K562 (cell line): ENCODE data around the gene C15orf62. TPM values are rescaled to one million over a fixed set of nuclear protein-coding genes. Genes with fewer than 3 reads are reported as not detected.

Source experiments
- ATAC-seq: fragments of 200-7000 bp; cut with Tn5 transposase; 3 replicates; pipeline ENCODE4 v1.9.1; 2020; ENCODE audit warnings: moderate library complexity
- BruUV-seq: library from RNA; stranded (reverse); fragments of 400-500 nt; replicated peaks from 2 replicates; lab custom pipeline; 2021; lab: Mats Ljungman, UMichigan
- CTCF ChIA-PET: fragments of 300-600 bp; formaldehyde crosslinking; extraction: SDS; loops from one replicate; lab custom pipeline; 2021; ENCODE audit warnings: low intra/inter-chr PET ratio; lab: Yijun Ruan, JAX
- POLR2A ChIA-PET: fragments of 300-600, 350-650 bp; sonication (Branson Sonifier 250); formaldehyde crosslinking; extraction: SDS; loops from one replicate; lab custom pipeline; 2021; ENCODE audit warnings: antibody characterized with exemption, inconsistent platforms; lab: Yijun Ruan, JAX
- DNase-seq, 4 experiments: peaks; one replicate each; pipeline versions ENCODE4 v3.0.0 to v3.0.0-alpha.2; 2011 to 2018; ENCODE audit warnings: low spot score in 3 of 4, mixed read lengths in 3 of 4; ENCODE audit errors: extremely low read depth in 1 of 4
- FAIRE-seq: peaks from 2 replicates; lab custom pipeline; 2011; peaks lifted over from hg19 to GRCh38; lab: Jason Lieb, UNC
- H2AFZ ChIP-seq: 2 replicates; pipeline ENCODE4 v1.6.0; 2011; ENCODE audit warnings: low read depth, low read length, control low read depth, inconsistent platforms
- H3K27ac ChIP-seq: fragments of 200-600 bp; 3 replicates; pipeline ENCODE4 v1.8.0; 2011; ENCODE audit warnings: low read depth, mild to moderate bottlenecking, control low read depth, inconsistent platforms, low read length, moderate library complexity, mixed read lengths; ENCODE audit errors: extremely low read depth
- H3K27me3 ChIP-seq, 2 experiments: fragments of 300-600 bp in 1 of 2; 2 replicates in 1 of 2; 3 replicates in 1 of 2; pipeline versions ENCODE4 v1.6.0 to v1.8.0; 2011; ENCODE audit warnings: inconsistent platforms in 2 of 2, low read length in 2 of 2, mild to moderate bottlenecking in 1 of 2, mixed read lengths in 1 of 2, moderate library complexity in 1 of 2; ENCODE audit not compliant: control insufficient read depth in 2 of 2, insufficient read depth in 2 of 2
- H3K36me3 ChIP-seq: fragments of 300-600 bp; 3 replicates; pipeline ENCODE4 v1.8.0; 2011; ENCODE audit warnings: mild to moderate bottlenecking, low read length, inconsistent platforms; ENCODE audit not compliant: control insufficient read depth, insufficient read depth
- H3K4me1 ChIP-seq, 2 experiments: fragments of 200-600 bp in 1 of 2; replicated peaks in 1 of 2; 2 replicates in 1 of 2; 3 replicates in 1 of 2; pipeline versions ENCODE4 v1.5.1 to v1.8.0; 2011; ENCODE audit warnings: inconsistent platforms in 2 of 2, low read length in 2 of 2, mild to moderate bottlenecking in 1 of 2, mixed read lengths in 1 of 2, moderate library complexity in 1 of 2; ENCODE audit not compliant: control insufficient read depth in 2 of 2, insufficient read depth in 2 of 2
- H3K4me2 ChIP-seq: 2 replicates; pipeline ENCODE4 v1.6.1; 2011; ENCODE audit warnings: low read length, control low read depth, inconsistent platforms, mixed read lengths; ENCODE audit not compliant: insufficient read depth
- H3K4me3 ChIP-seq: fragments of 200-600 bp; sonication (generic), shearing (Covaris generic); 2 replicates; pipeline ENCODE4 v1.5.1; 2016; ENCODE audit warnings: control low read depth, inconsistent platforms
- H3K79me2 ChIP-seq: fragments of 200-600 bp; 3 replicates; pipeline ENCODE4 v1.8.0; 2011; ENCODE audit warnings: low read length, inconsistent platforms; ENCODE audit not compliant: control insufficient read depth, insufficient read depth
- H3K9ac ChIP-seq, 2 experiments: 2 replicates each; pipeline versions ENCODE4 v1.6.0 to v1.6.1; 2011; ENCODE audit warnings: low read depth in 2 of 2, low read length in 2 of 2, control low read depth in 1 of 2, inconsistent platforms in 1 of 2, mild to moderate bottlenecking in 1 of 2, mixed read lengths in 1 of 2; ENCODE audit not compliant: insufficient read depth in 1 of 2
- H3K9me1 ChIP-seq: one replicate; pipeline ENCODE4 v1.6.0; 2011; ENCODE audit warnings: inconsistent platforms, mild to moderate bottlenecking, low read length, moderate library complexity; ENCODE audit not compliant: control insufficient read depth, insufficient read depth
- H3K9me3 ChIP-seq: replicated peaks from 2 replicates; pipeline ENCODE4 v1.5.1; 2011; ENCODE audit warnings: low read depth, low read length, inconsistent platforms; ENCODE audit not compliant: control insufficient read depth, insufficient read depth
- H4K20me1 ChIP-seq: replicated peaks from 2 replicates; pipeline ENCODE4 v1.6.1; 2011; ENCODE audit warnings: low read length, inconsistent platforms, mixed read lengths; ENCODE audit not compliant: control insufficient read depth, insufficient read depth
- BRD9 ChIP-seq: fragments of 450-650 bp; IDR thresholded peaks from 2 replicates; pipeline ENCODE4 v1.6.1; 2018; ENCODE audit warnings: low read depth; ENCODE audit not compliant: partially characterized antibody
- GABPA ChIP-seq: fragments of 200-800 bp; sonication (Bioruptor generic); conservative IDR thresholded peaks from 2 replicates; pipeline ENCODE4 v1.6.1; 2016; ENCODE audit warnings: low read depth, missing genetic modification characterization, missing compliant biosample characterization
- MLLT1 ChIP-seq, 2 experiments: fragments of 450-650 bp; IDR thresholded peaks; 2 replicates each; pipeline ENCODE4 v1.6.1; 2016
- NCOA4 ChIP-seq: fragments of 450-650 bp; IDR thresholded peaks from 2 replicates; pipeline ENCODE4 v1.6.1; 2018; ENCODE audit warnings: mild to moderate bottlenecking; ENCODE audit not compliant: partially characterized antibody
- NR2C1 ChIP-seq, 2 experiments: fragments of 450-650 bp; IDR thresholded peaks; 2 replicates each; pipeline ENCODE4 v1.6.1; 2017; ENCODE audit warnings: mild to moderate bottlenecking in 2 of 2, antibody characterized with exemption in 1 of 2, inconsistent platforms in 1 of 2, missing compliant biosample characterization in 1 of 2, missing genetic modification characterization in 1 of 2
- PHF21A ChIP-seq: fragments of 450-650 bp; IDR thresholded peaks from 2 replicates; pipeline ENCODE4 v1.6.1; 2017; ENCODE audit warnings: low read depth, borderline replicate concordance
- POLR3G ChIP-seq: IDR thresholded peaks from 2 replicates; pipeline ENCODE4 v1.6.1; 2011; ENCODE audit not compliant: insufficient read length, insufficient replicate concordance; ENCODE audit errors: extremely low read depth
- SMC3 ChIP-seq: conservative IDR thresholded peaks from 2 replicates; pipeline ENCODE4 v1.6.1; 2011; ENCODE audit warnings: low read depth, low read length, improper control_type of control experiment; ENCODE audit not compliant: insufficient read depth
- ZNF217 ChIP-seq: sonication (generic); formaldehyde crosslinking; IDR thresholded peaks from 2 replicates; pipeline ENCODE4 v1.8.0; 2022; ENCODE audit warnings: mild to moderate bottlenecking, missing genetic modification reagents
- WGBS: fragments of 100-300 bp; shearing (Covaris generic); methylation state at CpG from one replicate; pipeline ENCODE4 v1.1.6; 2016; ENCODE audit warnings: low coverage, mixed read lengths; ENCODE audit not compliant: insufficient coverage; ENCODE audit errors: missing lambda C conversion rate; 5-methylcytosine and 5-hydroxymethylcytosine counted together
- in situ Hi-C: fragments of 300-500 bp; cut with MboI; formaldehyde crosslinking; loops from 4 replicates; pipeline ENCODE4 v1.15.0; 2018; ENCODE audit warnings: inconsistent platforms, mixed read lengths
- intact Hi-C: fragments of 100-400 bp; cut with micrococcal nuclease; formaldehyde crosslinking; loops from 2 replicates; pipeline ENCODE4 v1.14.2; 2022
- polyA plus RNA-seq, 8 experiments: library from polyadenylated mRNA; depleted of rRNA in 4 of 8; stranded (reverse) in 5 of 8; unstranded in 3 of 8; fragments of >200 nt; fragmentation: Nextera tagmentation in 2 of 8; fragmentation: Illumina TruSeq in 1 of 8; extraction: Ambion mirVana in 2 of 8; extraction: Trizol in 1 of 8; gene quantifications; 2 replicates each; pipeline versions ENCODE4 v1.2.1 to v1.2.3, GENCODE V29; 2011 to 2014; ENCODE audit warnings: inconsistent platforms in 1 of 8, missing spikeins in 1 of 8
- total RNA-seq, 7 experiments: library from RNA; depleted of rRNA in 6 of 7; stranded (reverse); fragments of >200 nt in 6 of 7; fragmentation: Illumina TruSeq in 2 of 7; extraction: Trizol in 2 of 7; gene quantifications; 2 replicates each; pipeline versions ENCODE4 v1.2.1 to v1.2.3, GENCODE V29; 2011 to 2021; ENCODE audit warnings: low replicate concordance in 1 of 7

C15orf62 gene
- total and polyA plus RNA-seq, 9 of the 15 experiments (the other 6 are each of a cell fraction or from before 2014, with no cell fraction given) = 0.01 to 0.76 (median 0.30) TPM; not detected in 1

DNA sequence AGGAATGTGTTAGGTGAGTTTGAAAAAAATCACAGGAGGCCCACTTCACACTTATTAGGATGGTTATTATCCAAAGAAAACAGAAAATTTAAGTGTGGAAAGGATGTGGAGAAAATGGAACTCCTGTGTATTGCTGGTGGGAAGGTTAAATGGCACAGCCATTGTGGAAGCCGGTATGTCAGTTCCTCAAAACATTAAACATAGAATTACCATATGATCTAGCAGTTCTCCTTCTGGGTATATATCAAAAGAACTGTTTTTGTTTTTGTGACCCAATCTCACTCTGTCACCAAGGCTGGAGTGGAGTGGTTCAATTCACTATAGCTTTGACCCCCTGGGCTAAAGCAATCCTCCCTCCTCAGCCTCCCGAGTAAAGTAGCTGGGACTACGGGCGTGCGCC is 26.7 kb downstream of the C15orf62 start:
- H3K36me3 ChIP-seq = peaks cover 17% of the 10 kb centered on the region; the same call in 2 of the 3 replicates
- no TSS peak for BruUV-seq
- no peak overlapping the region for H3K27ac ChIP-seq
- H3K27me3 ChIP-seq = no peaks in the 10 kb centered on the region
- H3K79me2 ChIP-seq = peaks cover 9% of the 10 kb centered on the region
- ChIA-PET POLR2A (interaction anchor here (0.6 to 1.3 kb wide), 4 partner anchors 9 to 26 kb away, joined by 3 to 5 read pairs (median 4); partner anchors contain the start of gene C15orf62), CTCF (no interaction called here)
- no peak for TF ChIP-seq MLLT1 (IDR thresholded peaks at IDR 0.05)
- TF ChIP-seq NCOA4 = no peak
- TF ChIP-seq BRD9 = no peak
- TF ChIP-seq NR2C1 (IDR thresholded peaks at IDR 0.05) = no peak
- no peak for TF ChIP-seq NR2C1 (tag; IDR thresholded peaks at IDR 0.05)
- no peak for TF ChIP-seq SMC3
- no peak for TF ChIP-seq GABPA (tag)
- no peak for TF ChIP-seq PHF21A
- TF ChIP-seq POLR3G = no peak
- TF ChIP-seq ZNF217 (CRISPR knock-in tag) = no peak
- WGBS = 74% methylated on average over 5 of the region's 5 CpGs
- DNase-seq (no peak), ATAC-seq (no peak), FAIRE-seq (no peak)
- H3K4me3 ChIP-seq = no peak overlapping the region
- intact Hi-C loops = no loop called here
- no peak overlapping the region for H2AFZ ChIP-seq
- H3K9me3 ChIP-seq = no peaks in the 10 kb centered on the region
- H3K9me1 ChIP-seq = no peaks in the 10 kb centered on the region
- no peaks in the 10 kb centered on the region for H4K20me1 ChIP-seq
- H3K4me2 ChIP-seq = no peak overlapping the region
- in situ Hi-C loops = no loop called here
- H3K9ac ChIP-seq = no peak overlapping the region
- peaks cover 0 to 6% of the 10 kb centered on the region in 2 experiments; a peak in 3 of 5 replicates for H3K4me1 ChIP-seq
